H1 (cell line): ENCODE measurements around the gene WBP11. TPM values are rescaled to one million over a fixed set of nuclear protein-coding genes. Genes with fewer than 3 reads are reported as not detected.

ENCODE experiments used
- CTCF ChIA-PET: fragments of 300-600 bp; sonication (Branson Sonifier 250); formaldehyde crosslinking; loops from one replicate; lab custom pipeline; 2021; ENCODE audit not compliant: partially characterized antibody; lab: Charles Lee
- POLR2A ChIA-PET: fragments of 300-600 bp; sonication (Branson Sonifier 250); formaldehyde crosslinking; loops from one replicate; lab custom pipeline; 2021; ENCODE audit warnings: inconsistent platforms; ENCODE audit not compliant: partially characterized antibody; lab: Charles Lee
- DNase-seq, 2 experiments: peaks; one replicate each; pipeline versions ENCODE4 v3.0.0 to v3.0.0-alpha.2; 2010 to 2022; ENCODE audit warnings: low spot score in 2 of 2, low read depth in 1 of 2, mixed read lengths in 1 of 2
- FAIRE-seq: peaks from 2 replicates; lab custom pipeline; 2011; peaks lifted over from hg19 to GRCh38; lab: Jason Lieb, UNC
- H2AFZ ChIP-seq: 2 replicates; pipeline ENCODE4 v1.8.1; 2012; ENCODE audit warnings: low read length, inconsistent platforms
- H2AK5ac ChIP-seq: 2 replicates; pipeline ENCODE4 v1.6.1; 2013; ENCODE audit warnings: low read depth, low read length
- H2BK120ac ChIP-seq: replicated peaks from 2 replicates; pipeline ENCODE3; 2013; ENCODE audit warnings: low read depth, low read length, inconsistent platforms
- H2BK12ac ChIP-seq: 2 replicates; pipeline ENCODE4 v1.6.1; 2013; ENCODE audit warnings: low read depth, low read length
- H2BK15ac ChIP-seq: 2 replicates; pipeline ENCODE4 v1.6.1; 2013; ENCODE audit warnings: low read length
- H2BK20ac ChIP-seq: 2 replicates; pipeline ENCODE4 v1.6.1; 2013; ENCODE audit warnings: low read length
- H2BK5ac ChIP-seq: 2 replicates; pipeline ENCODE4 v1.6.1; 2013; ENCODE audit warnings: low read depth, low read length
- H3K14ac ChIP-seq: 2 replicates; pipeline ENCODE4 v1.6.1; 2013; ENCODE audit warnings: inconsistent platforms; ENCODE audit not compliant: insufficient read length
- H3K18ac ChIP-seq: 2 replicates; pipeline ENCODE4 v1.6.1; 2013; ENCODE audit warnings: low read length; ENCODE audit errors: extremely low read depth
- H3K23ac ChIP-seq: 2 replicates; pipeline ENCODE4 v1.6.1; 2013; ENCODE audit warnings: inconsistent platforms; ENCODE audit not compliant: insufficient read length
- H3K23me2 ChIP-seq: 2 replicates; pipeline ENCODE4 v1.6.1; 2013; ENCODE audit warnings: low read depth, low read length
- H3K27ac ChIP-seq: 2 replicates; pipeline ENCODE4 v1.6.1; 2011; ENCODE audit warnings: low read depth, low read length, inconsistent platforms
- H3K27me3 ChIP-seq, 4 experiments: replicated peaks in 1 of 4; 1 replicate in 1 of 4; 2 replicates in 3 of 4; pipeline versions ENCODE4 v1.6.1 to v1.8.1; 2011 to 2013; ENCODE audit warnings: low read length in 3 of 4, mild to moderate bottlenecking in 3 of 4, inconsistent platforms in 2 of 4, mixed read lengths in 2 of 4, moderate library complexity in 1 of 4; ENCODE audit not compliant: control insufficient read depth in 3 of 4, insufficient read depth in 3 of 4; ENCODE audit errors: extremely low read depth in 1 of 4
- H3K36me3 ChIP-seq, 4 experiments: 2 replicates each; pipeline versions ENCODE4 v1.6.1 to v1.8.1; 2011 to 2013; ENCODE audit warnings: mild to moderate bottlenecking in 4 of 4, low read length in 3 of 4, moderate library complexity in 2 of 4, control low read depth in 1 of 4, inconsistent platforms in 1 of 4; ENCODE audit not compliant: insufficient read depth in 4 of 4, control insufficient read depth in 2 of 4
- H3K4ac ChIP-seq: replicated peaks from 2 replicates; pipeline ENCODE3; 2013; ENCODE audit warnings: low read length, low read depth, mixed read lengths, inconsistent platforms; ENCODE audit not compliant: insufficient read length
- H3K4me1 ChIP-seq, 4 experiments: replicated peaks in 1 of 4; 1 replicate in 1 of 4; 2 replicates in 3 of 4; pipeline versions ENCODE4 v1.6.1 to v1.8.1; 2011 to 2013; ENCODE audit warnings: low read length in 3 of 4, inconsistent platforms in 2 of 4, mixed read lengths in 1 of 4; ENCODE audit not compliant: insufficient read depth in 4 of 4, control insufficient read depth in 3 of 4
- H3K4me2 ChIP-seq, 2 experiments: 2 replicates each; pipeline versions ENCODE4 v1.6.1 to v1.8.1; 2011 to 2013; ENCODE audit warnings: low read depth in 2 of 2, low read length in 2 of 2, control low read depth in 1 of 2, inconsistent platforms in 1 of 2, mild to moderate bottlenecking in 1 of 2; ENCODE audit not compliant: insufficient read depth in 1 of 2
- H3K4me3 ChIP-seq, 4 experiments: fragments of 200-600, 300-600 bp in 1 of 4; sonication (generic), shearing (Covaris generic), sonication (Bioruptor Twin) in 1 of 4; 2 replicates each; pipeline versions ENCODE4 v1.5.1 to v1.8.1; 2011 to 2016; ENCODE audit warnings: low read length in 4 of 4, low read depth in 3 of 4, control low read depth in 2 of 4, inconsistent platforms in 2 of 4, mild to moderate bottlenecking in 2 of 4, mixed read lengths in 1 of 4, moderate library complexity in 1 of 4; ENCODE audit not compliant: insufficient read depth in 2 of 4; ENCODE audit errors: extremely low read depth in 1 of 4
- H3K56ac ChIP-seq: replicated peaks from 2 replicates; pipeline ENCODE3; 2013; ENCODE audit warnings: low read depth, mild to moderate bottlenecking, mixed read lengths, low read length, inconsistent platforms; ENCODE audit not compliant: insufficient read length
- H3K79me1 ChIP-seq: 2 replicates; pipeline ENCODE4 v1.6.1; 2013; ENCODE audit warnings: low read depth, low read length, control low read depth
- H3K79me2 ChIP-seq, 2 experiments: 2 replicates each; pipeline versions ENCODE4 v1.6.1 to v1.8.1; 2012 to 2013; ENCODE audit warnings: low read length in 2 of 2, mild to moderate bottlenecking in 2 of 2, inconsistent platforms in 1 of 2; ENCODE audit not compliant: insufficient read depth in 2 of 2, control insufficient read depth in 1 of 2
- H3K9ac ChIP-seq, 4 experiments: replicated peaks in 1 of 4; 1 replicate in 1 of 4; 2 replicates in 3 of 4; pipeline versions ENCODE4 v1.6.1 to v1.8.1; 2011 to 2013; ENCODE audit warnings: low read depth in 3 of 4, low read length in 3 of 4, control low read depth in 2 of 4, mild to moderate bottlenecking in 2 of 4, moderate library complexity in 2 of 4, inconsistent platforms in 1 of 4; ENCODE audit errors: extremely low read depth in 1 of 4
- H3K9me3 ChIP-seq, 2 experiments: 2 replicates each; pipeline versions ENCODE4 v1.6.1 to v1.8.1; 2012 to 2013; ENCODE audit warnings: mild to moderate bottlenecking in 2 of 2, moderate library complexity in 2 of 2, control low read depth in 1 of 2, inconsistent platforms in 1 of 2, low read depth in 1 of 2, low read length in 1 of 2, mixed read lengths in 1 of 2; ENCODE audit not compliant: insufficient read depth in 2 of 2
- H4K20me1 ChIP-seq, 2 experiments: replicated peaks in 1 of 2; 2 replicates each; pipeline versions ENCODE3 to v1.8.1; 2011 to 2013; ENCODE audit warnings: inconsistent platforms in 2 of 2, low read length in 2 of 2, mild to moderate bottlenecking in 1 of 2; ENCODE audit not compliant: insufficient read depth in 2 of 2, control insufficient read depth in 1 of 2
- H4K5ac ChIP-seq: 2 replicates; pipeline ENCODE4 v1.6.1; 2013; ENCODE audit warnings: low read length, low read depth, mixed read lengths, inconsistent platforms; ENCODE audit not compliant: insufficient read length
- H4K8ac ChIP-seq: 2 replicates; pipeline ENCODE4 v1.8.0; 2013; ENCODE audit warnings: mild to moderate bottlenecking, moderate library complexity, low read length, inconsistent platforms; ENCODE audit not compliant: insufficient read depth; ENCODE audit errors: extremely low read depth
- H4K91ac ChIP-seq: replicated peaks from 2 replicates; pipeline ENCODE3; 2013; ENCODE audit warnings: low read length, mixed read lengths, inconsistent platforms; ENCODE audit not compliant: insufficient read length
- BCL11A ChIP-seq, 2 experiments: IDR thresholded peaks; one replicate each; pipeline ENCODE4 v1.6.1; 2011; ENCODE audit warnings: low read depth in 2 of 2, low read length in 2 of 2, mild to moderate bottlenecking in 2 of 2
- BRCA1 ChIP-seq: IDR thresholded peaks from 2 replicates; pipeline ENCODE4 v1.6.1; 2012; ENCODE audit warnings: low read depth, low read length, improper control_type of control experiment
- SP4 ChIP-seq: IDR thresholded peaks from 2 replicates; pipeline ENCODE4 v1.6.1; 2012; ENCODE audit warnings: low read length, inconsistent platforms
- TCF12 ChIP-seq: IDR thresholded peaks from 2 replicates; pipeline ENCODE4 v1.6.1; 2011; ENCODE audit warnings: low read depth, mild to moderate bottlenecking, low read length
- WGBS, 2 experiments: shearing (Covaris generic) in 1 of 2; methylation state at CpG; one replicate each; pipeline versions ENCODE4 v1.1.6 to v1.1.7; 2013 to 2015; ENCODE audit warnings: low lambda C conversion rate in 2 of 2, mixed read lengths in 2 of 2, inconsistent platforms in 1 of 2, low coverage in 1 of 2, missing lambda C conversion rate in 1 of 2; ENCODE audit not compliant: insufficient replicate concordance in 2 of 2, insufficient coverage in 1 of 2, insufficient read length in 1 of 2; ENCODE audit errors: extremely low coverage in 1 of 2, missing lambda C conversion rate in 1 of 2; 5-methylcytosine and 5-hydroxymethylcytosine counted together
- polyA plus RNA-seq, 7 experiments: library from polyadenylated mRNA; depleted of rRNA in 3 of 7; stranded (reverse) in 5 of 7; unstranded in 2 of 7; fragments of >200 nt in 5 of 7; fragments of 200-250 nt in 2 of 7; gene quantifications; 1 replicate in 5 of 7; 2 replicates in 1 of 7; 4 replicates in 1 of 7; pipeline versions ENCODE4 v1.2.1 to v1.2.3, GENCODE V29; 2011 to 2013; ENCODE audit warnings: missing spikeins in 2 of 7, mixed read lengths in 2 of 7
- total RNA-seq: library from RNA; stranded (reverse); fragmentation: NEBNext Ultra II Directional; extraction: Animal tissue kit (Norgen Biotek cat#: 25700); gene quantifications from 2 replicates; pipeline ENCODE4 v1.2.1, GENCODE V29; 2021
- TF ChIP-seq, protein P1 (sequence below): IDR thresholded peaks from 2 replicates; pipeline ENCODE4 v1.6.1; 2011; ENCODE audit warnings: low read length, improper control_type of control experiment

WBP11 gene
- total and polyA plus RNA-seq, 2 of the 8 experiments (the other 6 are each of a cell fraction or from before 2014, with no cell fraction given): 22.1 to 134 TPM

DNA sequence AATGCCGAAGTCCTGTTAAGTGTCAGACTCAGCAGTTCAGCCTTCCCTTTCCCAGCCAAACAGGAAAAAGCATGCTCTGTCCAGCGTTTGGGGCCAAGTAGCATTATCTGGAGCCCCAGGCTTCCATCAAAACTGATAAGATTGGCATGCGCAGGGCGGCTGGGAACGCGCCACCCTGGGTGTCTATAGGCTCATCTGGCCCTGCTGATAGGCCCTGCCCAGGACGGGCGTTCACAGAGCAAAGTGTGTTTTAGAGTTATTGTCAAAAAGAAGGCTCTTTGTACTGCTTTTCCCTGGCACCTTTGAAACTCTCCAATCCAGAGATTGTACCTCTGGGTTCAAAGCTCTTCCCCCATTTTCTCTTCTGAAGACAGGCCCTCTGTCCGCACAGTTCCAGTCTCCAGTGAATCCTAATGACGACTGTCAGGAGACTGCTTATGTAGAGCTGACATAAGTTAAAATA is 40.2 kb upstream of the WBP11 start, which contains the start of gene ART4:
TSS of gene ART4 (minus strand) at position 102 of the 463 bp plus-strand sequence. CDS start 413 bp downstream, outside the sequence.
- no peak for TF ChIP-seq BRCA1
- TF ChIP-seq BCL11A (IDR thresholded peaks at IDR 0.05; ENCODE audit: low read depth in 2 of 2, low read length in 2 of 2): no peak
- TF ChIP-seq TCF12: no peak
- TF ChIP-seq, protein P1, sequence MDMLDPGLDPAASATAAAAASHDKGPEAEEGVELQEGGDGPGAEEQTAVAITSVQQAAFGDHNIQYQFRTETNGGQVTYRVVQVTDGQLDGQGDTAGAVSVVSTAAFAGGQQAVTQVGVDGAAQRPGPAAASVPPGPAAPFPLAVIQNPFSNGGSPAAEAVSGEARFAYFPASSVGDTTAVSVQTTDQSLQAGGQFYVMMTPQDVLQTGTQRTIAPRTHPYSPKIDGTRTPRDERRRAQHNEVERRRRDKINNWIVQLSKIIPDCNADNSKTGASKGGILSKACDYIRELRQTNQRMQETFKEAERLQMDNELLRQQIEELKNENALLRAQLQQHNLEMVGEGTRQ: no peak
- TF ChIP-seq SP4: no peak
- H3K56ac ChIP-seq: no peak within 1 kb of the TSS
- H3K18ac ChIP-seq: no peak within 1 kb of the TSS
- H4K91ac ChIP-seq: no peak within 1 kb of the TSS
- CTCF ChIA-PET: interaction anchor here (0.9 to 6.7 kb wide), 5 partner anchors 26 to 151 kb away, joined by 4 to 116 read pairs (median 5); no protein-coding TSS in a partner anchor
- H3K23me2 ChIP-seq: no peaks in the 10 kb centered on the region
- no peak within 1 kb of the TSS for H3K4me3 ChIP-seq
- H3K9ac ChIP-seq: no peak within 1 kb of the TSS
- no peaks in the 10 kb centered on the region for H3K79me2 ChIP-seq
- POLR2A ChIA-PET: no interaction called here
- H3K23ac ChIP-seq: no peak within 1 kb of the TSS
- no peak for DNase-seq
- H3K4me1 ChIP-seq: no peaks in the 10 kb centered on the region
- FAIRE-seq: no peak
- 90% methylated on average over 10 of the region's 10 CpGs; no CpG with 5 or more reads in 1 of the 2 experiments for WGBS, 2 experiments
- no peaks in the 10 kb centered on the region for H3K9me3 ChIP-seq
- no peak within 1 kb of the TSS; the same call in 1 of the 2 replicates for H2AK5ac ChIP-seq
- H2BK20ac ChIP-seq: no peak within 1 kb of the TSS
- no peak within 1 kb of the TSS for H2AFZ ChIP-seq
- H2BK15ac ChIP-seq: no peak within 1 kb of the TSS
- no peak within 1 kb of the TSS for H3K4ac ChIP-seq
- no peak within 1 kb of the TSS for H2BK5ac ChIP-seq
- no peak within 1 kb of the TSS for H2BK120ac ChIP-seq
- H3K27ac ChIP-seq: no peak within 1 kb of the TSS
- no peak within 1 kb of the TSS for H3K14ac ChIP-seq
- no peaks in the 10 kb centered on the region for H3K79me1 ChIP-seq
- H4K5ac ChIP-seq: no peak within 1 kb of the TSS
- no peaks in the 10 kb centered on the region for H4K20me1 ChIP-seq
- peak within 1 kb of the TSS; percentile 35; the same call in 1 of the 2 replicates for H4K8ac ChIP-seq
- no peaks in the 10 kb centered on the region for H3K36me3 ChIP-seq
- no peak within 1 kb of the TSS for H3K4me2 ChIP-seq
- no peak within 1 kb of the TSS for H2BK12ac ChIP-seq
- no peaks in the 10 kb centered on the region for H3K27me3 ChIP-seq
